Right renal cortex interstitium (tissue), 3 donors: Measurements from ENCODE around the gene VSTM2L. TPM values are rescaled to one million over a fixed set of nuclear protein-coding genes. Genes with fewer than 3 reads are reported as not detected.

Experiments
- DNase-seq, 3 donors: peaks; one replicate each; pipeline ENCODE4 v3.0.0-alpha.2; 2013; ENCODE audit warnings: low read depth in 3 of 3, low spot score in 2 of 3
- polyA plus RNA-seq, 3 donors: library from polyadenylated mRNA; unstranded; fragments of 120-200 nt; gene quantifications; one replicate each; pipeline ENCODE4 v1.2.1, GENCODE V29; 2013; ENCODE audit not compliant: insufficient read length in 3 of 3

Gene VSTM2L
- polyA plus RNA-seq, 3 donors, result 0.93 to 1.3 (median 1.2) TPM

DNA sequence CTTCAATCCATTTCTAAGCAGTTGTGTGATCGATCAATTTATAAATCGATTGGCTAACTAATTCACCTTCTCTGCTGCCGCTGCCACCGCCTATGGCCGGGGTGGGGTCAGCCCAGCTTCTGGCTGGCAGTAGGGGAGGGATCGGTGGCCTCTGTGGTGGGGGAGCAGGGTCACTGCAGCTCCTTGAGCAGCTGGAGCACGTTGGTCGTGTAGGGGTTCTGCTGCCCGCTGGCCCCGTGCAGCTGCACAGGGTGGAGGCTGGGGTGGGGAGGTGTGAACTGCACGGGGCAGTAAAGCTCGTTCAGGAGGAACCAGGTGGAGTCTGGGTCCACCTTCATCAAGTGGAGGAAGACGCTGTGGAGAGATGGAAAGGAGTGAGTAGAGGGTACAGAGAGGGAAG, 80.4 kb downstream of the VSTM2L start:
- DNase-seq, result no peak

DNA sequence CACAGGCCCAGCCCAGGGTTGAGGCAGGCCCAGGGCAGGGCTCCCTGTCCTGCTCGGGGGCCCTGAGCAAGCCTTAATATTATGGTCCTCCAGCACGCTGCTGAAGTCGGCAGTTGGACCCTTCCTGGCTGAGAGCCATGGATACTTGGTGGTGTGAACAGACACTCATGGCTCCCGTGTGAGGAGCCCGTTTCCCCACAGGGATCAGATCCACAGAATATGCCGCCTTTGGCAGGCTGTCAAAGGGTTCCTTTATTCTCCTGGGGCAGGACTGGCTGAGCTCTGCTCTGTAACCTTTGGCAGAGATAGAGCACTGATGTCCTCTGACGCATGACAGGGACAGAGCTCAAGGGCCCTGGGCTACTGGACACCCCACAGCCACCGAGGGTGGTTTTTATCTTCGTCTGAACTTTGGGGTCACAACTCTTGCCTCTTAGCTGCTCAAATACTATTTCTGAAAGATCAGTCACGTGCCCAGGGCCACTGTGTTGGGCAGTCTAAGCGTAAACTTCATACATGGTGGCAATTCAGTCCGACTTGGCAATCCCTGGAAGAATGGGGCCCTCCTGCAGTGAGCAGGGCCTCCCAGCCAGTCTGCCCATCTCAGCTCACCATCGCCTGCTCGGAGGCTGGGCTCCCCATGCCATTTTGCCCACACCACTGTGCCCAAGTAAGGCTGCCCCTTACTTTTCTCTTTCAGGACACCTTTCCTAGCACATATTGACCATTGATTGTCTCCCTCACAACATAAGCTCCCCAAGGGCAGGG, 81.3 kb downstream of the VSTM2L start:
- no peak for DNase-seq

DNA sequence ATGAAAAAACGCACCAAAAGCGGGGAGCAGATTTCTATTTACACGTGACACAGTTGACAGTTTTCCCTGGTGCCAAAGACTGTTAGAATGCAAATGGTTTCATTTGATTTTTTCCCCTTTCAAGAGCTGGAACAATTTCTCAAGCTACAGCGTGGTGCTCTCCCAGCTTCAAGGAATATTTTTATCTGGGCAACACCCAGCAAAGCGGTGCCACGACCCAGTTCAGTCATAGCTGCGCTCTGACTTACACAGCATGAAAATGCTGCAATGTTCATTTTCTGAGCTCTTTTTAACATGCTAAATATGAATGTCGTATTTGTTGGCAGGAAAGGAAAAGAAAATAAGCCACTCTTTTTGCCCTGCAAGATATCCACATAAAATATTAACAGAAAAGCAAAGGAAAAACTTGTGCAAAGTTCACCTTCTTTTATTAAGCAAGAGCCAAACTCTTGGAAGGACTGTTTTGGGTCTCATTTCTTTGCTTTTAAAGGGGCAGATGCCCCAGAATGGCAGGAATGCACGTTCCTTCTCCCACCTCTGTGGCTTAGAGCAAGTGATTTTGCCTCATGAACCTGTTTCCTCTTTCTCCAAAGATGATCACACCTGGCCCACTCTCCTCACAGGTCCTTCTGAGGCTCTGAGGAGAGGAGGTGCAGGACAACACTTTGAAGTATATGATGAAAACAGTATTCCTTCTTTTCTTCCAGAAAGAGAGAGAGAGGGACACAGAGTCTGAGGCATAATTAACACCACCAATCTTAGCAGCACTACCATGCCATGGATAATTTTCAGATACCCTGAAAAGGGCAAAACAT, 83.3 kb downstream of the VSTM2L start:
- DNase-seq, result no peak

DNA sequence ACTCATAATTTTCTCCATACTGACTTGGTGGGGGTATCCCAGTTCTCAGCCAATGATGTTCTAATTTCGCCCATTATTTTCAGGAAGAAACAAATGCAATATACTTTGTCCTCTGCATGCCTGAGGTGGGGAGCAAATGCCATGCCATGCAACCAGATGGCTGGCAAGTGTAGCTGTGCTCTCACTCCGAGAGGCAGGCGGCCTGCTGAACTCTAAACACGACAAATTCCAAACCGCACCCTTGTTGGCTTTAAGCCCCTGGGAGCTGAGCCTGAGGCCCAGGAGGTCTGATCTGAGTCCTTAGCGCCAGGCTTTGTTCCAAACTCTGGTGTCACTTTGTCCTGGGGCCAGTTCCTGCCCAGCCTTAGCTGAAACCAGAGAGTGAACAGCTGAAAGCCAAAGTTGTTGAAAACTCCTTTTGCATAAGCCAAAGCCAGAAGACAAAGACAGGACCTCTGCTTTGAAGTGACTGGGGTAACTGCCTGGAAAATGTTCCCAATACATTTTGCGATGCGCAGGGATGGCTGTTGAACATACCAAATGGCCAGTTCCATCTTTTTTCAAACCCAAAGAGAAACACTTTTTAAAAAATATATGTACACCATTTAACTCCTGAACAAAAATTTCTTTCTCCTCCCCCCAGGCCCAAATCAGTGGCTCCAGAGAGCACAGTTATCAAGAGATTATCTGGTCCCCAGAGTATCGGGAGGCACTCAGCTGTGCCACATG, 84.1 kb downstream of the VSTM2L start:
- DNase-seq, result no peak

DNA sequence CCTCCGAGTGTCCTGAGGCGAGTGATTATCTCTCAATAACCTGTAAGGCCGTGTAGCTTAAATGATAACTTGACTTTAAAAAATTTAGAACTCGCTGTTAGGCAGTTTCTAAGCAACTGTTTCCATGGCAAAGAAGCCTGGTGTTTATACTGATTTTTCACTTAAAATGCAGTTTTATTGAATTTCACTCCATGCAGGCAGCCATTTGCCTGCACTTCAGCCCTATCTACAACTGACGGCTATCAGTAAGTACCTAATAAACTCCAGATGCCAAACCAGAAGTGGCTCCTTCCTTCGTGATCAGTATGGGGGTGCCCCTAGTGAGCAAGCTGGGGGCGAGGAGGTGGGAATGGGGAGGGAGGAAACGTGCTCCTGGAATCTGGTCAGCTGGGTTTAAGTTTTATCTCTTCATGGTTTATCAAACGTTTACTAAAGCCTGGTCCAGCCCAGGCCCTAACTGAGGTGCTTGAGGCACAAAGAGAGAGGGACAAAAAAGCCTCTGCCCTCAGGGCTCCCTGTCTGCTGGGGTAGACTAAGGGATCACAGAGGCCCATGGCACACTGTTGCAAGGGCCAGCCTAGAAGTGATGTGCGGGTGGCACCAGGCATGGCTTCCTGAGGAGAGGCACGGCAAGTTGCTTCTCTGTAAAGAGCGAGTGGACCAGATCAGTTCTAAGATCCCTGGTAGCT, 84.8 kb downstream of the VSTM2L start:
- no peak for DNase-seq

DNA sequence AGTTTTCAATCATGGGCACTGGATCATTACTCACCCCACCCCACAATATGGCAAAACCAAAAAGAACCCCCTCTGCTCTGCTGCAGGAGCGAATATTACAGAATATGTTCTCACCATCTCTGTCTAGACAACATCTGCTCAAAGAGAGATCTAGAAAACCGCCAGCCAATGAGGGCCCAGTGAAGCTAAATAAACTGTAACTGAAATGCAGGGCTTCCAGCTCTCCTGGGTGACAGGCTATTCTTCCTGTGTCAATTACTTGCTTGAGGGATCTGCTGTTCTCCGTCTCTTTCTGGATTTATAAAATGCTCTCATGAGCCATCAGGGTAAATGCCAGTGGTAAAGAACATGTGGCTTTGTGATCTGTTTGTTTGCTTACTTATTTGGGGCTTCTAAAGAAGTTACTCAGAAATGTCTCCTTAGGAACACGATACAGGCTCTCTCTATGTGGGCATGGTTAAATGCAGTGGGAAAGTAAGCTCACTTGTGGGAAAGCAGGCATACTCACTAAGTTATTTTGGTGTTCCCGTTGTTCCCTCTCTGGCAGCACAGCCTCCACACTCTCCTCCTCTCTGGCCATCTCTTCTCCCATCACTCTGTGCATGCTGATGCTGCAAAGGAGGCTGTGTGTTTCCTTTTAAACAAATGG, 85.5 kb downstream of the VSTM2L start:
- no peak for DNase-seq

DNA sequence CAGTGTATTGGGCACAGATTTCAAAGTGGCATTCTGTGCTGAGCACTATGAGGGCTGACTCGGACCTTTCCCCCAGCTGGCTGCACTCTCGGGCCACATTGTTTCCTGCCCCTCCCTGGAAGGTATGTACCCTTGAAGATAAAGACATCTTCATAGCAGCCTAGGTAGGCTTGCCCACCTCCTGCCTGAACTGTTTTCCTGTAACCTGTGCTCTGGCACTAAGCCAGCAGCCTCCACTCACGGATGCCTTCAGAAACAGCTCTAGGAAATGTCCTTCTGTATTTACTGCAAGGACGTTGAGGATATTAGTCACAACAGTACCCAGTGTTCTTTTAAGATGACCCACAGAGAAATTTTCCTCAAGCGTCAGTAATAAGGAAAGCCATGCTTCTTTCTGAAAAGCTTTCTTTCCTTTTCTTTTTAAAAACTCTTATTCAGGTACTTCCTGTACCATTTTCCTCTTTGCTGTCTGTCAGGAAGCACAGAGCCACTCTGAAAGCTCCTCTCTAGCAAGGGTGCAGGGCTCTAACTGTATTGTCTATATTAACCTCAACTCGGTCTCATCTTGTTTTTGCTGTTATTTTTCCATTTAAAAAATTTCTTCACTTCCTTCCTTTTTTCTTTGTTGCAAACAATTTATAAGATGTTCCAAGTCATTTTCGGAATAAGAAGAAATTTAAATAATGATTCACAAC, 86.8 kb downstream of the VSTM2L start:
- no peak for DNase-seq

DNA sequence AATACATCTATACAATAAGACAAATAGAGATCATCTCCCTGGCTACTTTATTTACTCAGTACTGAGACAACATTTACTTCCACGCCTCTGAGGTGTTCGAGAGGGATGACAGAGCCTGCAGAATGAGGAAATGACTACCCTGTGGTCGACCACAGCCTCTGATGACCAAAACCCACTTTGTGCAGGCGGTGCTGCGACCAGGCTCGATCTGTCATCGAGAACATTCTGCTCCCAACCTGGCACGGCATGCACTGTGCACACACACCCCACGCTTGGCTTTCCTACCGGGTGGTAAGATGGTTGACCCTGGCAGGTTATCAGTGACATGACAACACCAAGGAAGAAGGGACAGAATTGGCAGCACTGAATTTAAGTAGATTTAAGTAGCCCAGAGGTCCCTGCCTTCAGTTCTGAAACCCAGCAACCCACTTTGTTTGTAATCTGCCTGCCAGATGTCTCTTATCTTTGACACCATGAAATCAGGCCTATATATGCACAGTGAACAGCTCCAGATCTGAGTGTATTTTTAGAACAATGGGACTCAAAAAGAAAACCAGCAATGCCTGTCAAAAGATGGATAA, 87.7 kb downstream of the VSTM2L start:
- no peak for DNase-seq

DNA sequence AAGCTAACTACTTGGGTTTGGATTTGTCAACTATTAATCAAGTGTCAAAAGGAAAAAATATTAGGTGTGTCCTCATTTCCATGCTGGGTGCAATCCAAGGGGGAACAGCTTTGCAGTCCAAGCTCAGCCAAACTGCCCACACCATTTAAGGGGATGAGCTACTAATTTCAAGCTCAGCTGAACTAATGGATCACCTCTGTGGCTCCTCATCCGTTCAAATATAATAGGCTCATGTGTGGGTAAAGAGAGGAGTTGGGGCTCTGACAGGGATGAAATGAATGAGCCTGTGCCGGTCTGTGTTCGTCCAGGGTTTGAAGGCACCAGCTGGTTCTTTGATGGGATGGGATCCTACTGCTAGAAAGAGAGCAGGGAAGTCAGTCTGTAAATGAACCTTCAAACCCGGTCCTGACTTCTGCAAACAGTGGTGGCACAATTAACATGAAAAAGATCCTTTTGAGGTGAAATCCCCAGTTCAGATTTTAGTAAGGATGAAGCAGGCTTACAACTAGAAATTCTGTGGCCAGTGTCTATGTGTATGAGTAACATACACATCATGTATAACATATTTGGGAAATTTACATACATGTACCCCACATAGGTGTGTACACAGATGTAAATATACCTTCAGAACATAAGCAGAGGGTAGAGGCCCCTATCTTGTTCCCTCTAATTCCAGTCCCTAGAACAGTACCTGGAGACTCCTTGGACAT, 88.4 kb downstream of the VSTM2L start:
- no peak for DNase-seq

DNA sequence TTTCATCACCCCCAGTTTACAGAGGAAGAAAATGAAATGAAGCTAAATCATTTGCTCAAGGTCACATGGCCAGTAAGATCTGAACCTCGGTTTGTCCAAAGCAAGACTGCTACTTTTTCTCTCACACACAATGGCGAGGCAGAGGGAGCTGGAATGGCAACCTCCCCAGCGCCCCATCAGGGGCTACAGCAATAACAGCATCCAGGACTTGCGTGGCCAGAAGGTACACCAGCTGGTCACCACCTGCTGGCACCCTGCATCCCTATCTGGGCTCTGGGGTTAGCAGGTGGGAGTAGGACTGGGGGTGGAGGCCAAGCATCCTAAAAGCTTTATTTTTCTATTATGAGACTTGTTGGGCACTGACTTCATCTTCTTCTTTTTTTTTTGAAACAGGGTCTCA, 89.0 kb downstream of the VSTM2L start:
- no peak for DNase-seq

DNA sequence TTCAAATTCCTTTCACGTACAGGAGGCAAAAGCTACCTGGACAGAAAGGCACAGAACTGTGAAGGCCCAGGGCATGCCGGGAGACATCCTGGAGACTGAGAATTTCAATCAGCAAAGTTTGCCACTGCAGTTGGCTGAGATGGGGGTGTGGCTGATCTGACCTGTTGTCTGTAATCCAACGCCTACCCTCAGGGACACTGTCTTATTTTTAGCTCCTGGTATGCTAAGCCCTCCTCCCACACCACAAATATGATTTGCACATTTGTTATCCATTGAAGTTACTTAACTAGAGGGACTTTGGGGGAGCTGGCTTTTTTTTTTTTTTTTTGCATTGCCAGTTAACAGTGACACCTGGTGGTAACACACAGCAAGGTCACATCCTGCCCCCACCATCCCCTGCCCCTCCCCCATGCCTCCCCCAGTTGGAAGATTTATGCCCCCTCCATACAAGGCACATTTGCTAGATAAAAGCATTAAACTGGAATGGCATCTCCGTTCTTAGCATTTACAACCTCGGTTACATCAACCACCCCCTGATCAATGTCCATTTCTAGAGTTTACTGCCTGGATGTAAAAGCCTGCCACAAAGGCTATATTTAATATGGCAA, 90.0 kb downstream of the VSTM2L start:
- no peak for DNase-seq

DNA sequence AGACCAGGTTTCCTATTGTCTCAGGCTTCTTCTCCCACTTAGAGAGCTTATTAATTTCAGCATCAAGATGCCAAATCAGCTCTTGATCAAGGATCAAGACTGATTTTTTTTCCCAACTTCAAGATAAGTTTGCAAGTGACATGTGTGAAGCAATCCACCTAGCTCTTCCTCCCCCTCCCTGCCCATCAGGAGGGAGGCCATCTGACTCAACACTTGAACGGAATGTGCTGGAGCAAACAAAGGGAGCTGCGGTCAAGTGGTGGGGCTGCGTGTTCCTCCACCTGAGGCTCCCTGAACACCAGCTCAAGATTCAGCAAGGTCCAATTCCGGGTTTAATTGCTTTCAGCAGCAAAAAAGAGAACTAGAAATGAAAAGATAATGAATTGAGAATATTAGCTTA, 91.6 kb downstream of the VSTM2L start:
- DNase-seq, result no peak

Other genes starting within 250 kb of the VSTM2L start
- 10 to 100 TPM; 51.1 to 58.4 (median 51.8) TPM for gene CTNNBL1, start 209.1 kb upstream of the VSTM2L start, polyA plus RNA-seq
- gene TTI1, start 130.3 kb downstream of the VSTM2L start, polyA plus RNA-seq, result 10 to 100 TPM; 24.6 to 29.4 (median 25.5) TPM
- 10 to 100 TPM; 36.1 to 36.4 (median 36.2) TPM for gene RPRD1B, start 130.6 kb downstream of the VSTM2L start, polyA plus RNA-seq